GM18502 (cell line): Measurements from ENCODE around the gene RNF148.

Experiments
- ATAC-seq: cut with Tn5 transposase; IDR thresholded peaks from one replicate; pipeline ENCODE4 v1.9.1; 2021; ENCODE audit warnings: mild to moderate bottlenecking; ENCODE audit not compliant: unreplicated experiment, poor library complexity

The RNF148 gene

GRCh38 chr7:122652876-122653275, 49.8 kb downstream of the RNF148 start:
- no peak for ATAC-seq
